Endothelial cell of umbilical vein (primary cell): Measurements from ENCODE around the gene CYP26A1. TPM values are rescaled to one million over a fixed set of nuclear protein-coding genes. Genes with fewer than 3 reads are reported as not detected.

ENCODE experiments used
- BruUV-seq: library from RNA; stranded (reverse); fragments of 400-500 nt; replicated peaks from 2 replicates; lab custom pipeline; 2021; lab: Mats Ljungman, UMichigan
- CTCF ChIA-PET: fragments of 300-600, 350-600 bp; sonication (Branson Sonifier 250); formaldehyde crosslinking; loops from one replicate; lab custom pipeline; 2021; ENCODE audit warnings: antibody characterized with exemption, inconsistent platforms; lab: Charles Lee
- POLR2A ChIA-PET: fragments of 300-600, 350-600 bp; sonication (Branson Sonifier 250); formaldehyde crosslinking; loops from one replicate; lab custom pipeline; 2021; ENCODE audit warnings: antibody characterized with exemption, inconsistent platforms; lab: Charles Lee
- DNase-seq: peaks from one replicate; pipeline ENCODE4 v3.0.0-alpha.2; 2011; ENCODE audit warnings: low read depth, low spot score
- FAIRE-seq: peaks from 2 replicates; lab custom pipeline; 2011; peaks lifted over from hg19 to GRCh38; lab: Jason Lieb, UNC
- H2AFZ ChIP-seq: 2 replicates; pipeline ENCODE4 v1.6.0; 2012; ENCODE audit warnings: low read depth, low read length, control low read depth, inconsistent platforms
- H3K27ac ChIP-seq: 2 replicates; pipeline ENCODE4 v1.5.1; 2011; ENCODE audit warnings: low read depth, mild to moderate bottlenecking, control low read depth, low read length, moderate library complexity; ENCODE audit not compliant: insufficient read depth
- H3K27me3 ChIP-seq, 2 experiments: 2 replicates each; pipeline versions ENCODE4 v1.6.0 to v1.6.1; 2011; ENCODE audit warnings: low read length in 2 of 2, mixed read lengths in 1 of 2; ENCODE audit not compliant: control insufficient read depth in 2 of 2, insufficient read depth in 2 of 2
- H3K36me3 ChIP-seq, 2 experiments: 2 replicates in 1 of 2; 3 replicates in 1 of 2; pipeline ENCODE4 v1.5.1; 2011; ENCODE audit warnings: low read length in 2 of 2, mild to moderate bottlenecking in 1 of 2, moderate library complexity in 1 of 2; ENCODE audit not compliant: control insufficient read depth in 2 of 2, insufficient read depth in 2 of 2; ENCODE audit errors: extremely low read depth in 1 of 2
- H3K4me1 ChIP-seq: 3 replicates; pipeline ENCODE4 v1.5.1; 2011; ENCODE audit warnings: mild to moderate bottlenecking, low read length; ENCODE audit not compliant: control insufficient read depth, insufficient read depth; ENCODE audit errors: extremely low read depth
- H3K4me2 ChIP-seq: 2 replicates; pipeline ENCODE4 v1.6.1; 2011; ENCODE audit warnings: low read length, control low read depth, mixed read lengths; ENCODE audit not compliant: insufficient read depth
- H3K4me3 ChIP-seq, 3 experiments: fragments of 200-600 bp in 1 of 3; sonication (generic), shearing (Covaris generic) in 1 of 3; replicated peaks in 1 of 3; 2 replicates each; pipeline ENCODE4 v1.5.1; 2011 to 2016; ENCODE audit warnings: control low read depth in 3 of 3, low read length in 3 of 3, mild to moderate bottlenecking in 2 of 3, inconsistent platforms in 1 of 3, low read depth in 1 of 3, moderate library complexity in 1 of 3; ENCODE audit not compliant: insufficient read depth in 1 of 3
- H3K79me2 ChIP-seq: 2 replicates; pipeline ENCODE4 v1.6.0; 2012; ENCODE audit warnings: low read length, inconsistent platforms; ENCODE audit not compliant: control insufficient read depth, insufficient read depth
- H3K9ac ChIP-seq: replicated peaks from 2 replicates; pipeline ENCODE3; 2011; ENCODE audit warnings: low read length, control low read depth; ENCODE audit not compliant: insufficient read depth; ENCODE audit errors: extremely low read depth
- H3K9me1 ChIP-seq: replicated peaks from 3 replicates; pipeline ENCODE4 v1.6.0; 2011; ENCODE audit warnings: mild to moderate bottlenecking, low read length; ENCODE audit not compliant: control insufficient read depth, insufficient read depth; ENCODE audit errors: extremely low read depth
- H3K9me3 ChIP-seq: replicated peaks from 2 replicates; pipeline ENCODE4 v1.5.1; 2012; ENCODE audit warnings: low read length, inconsistent platforms; ENCODE audit not compliant: control insufficient read depth, insufficient read depth
- H4K20me1 ChIP-seq: replicated peaks from 2 replicates; pipeline ENCODE3; 2011; ENCODE audit warnings: mild to moderate bottlenecking, low read length; ENCODE audit not compliant: control insufficient read depth, insufficient read depth; ENCODE audit errors: extremely low read depth
- CTCF ChIP-seq, 2 donors: IDR thresholded peaks; 1 replicate in 1 of 2; 2 replicates in 1 of 2; pipeline ENCODE4 v1.5.1; 2011; ENCODE audit warnings: low read length in 2 of 2, mild to moderate bottlenecking in 2 of 2, moderate library complexity in 2 of 2, control low read depth in 1 of 2, inconsistent platforms in 1 of 2, low read depth in 1 of 2; ENCODE audit not compliant: insufficient read depth in 1 of 2; ENCODE audit errors: extremely low read depth in 1 of 2
- EZH2 ChIP-seq: IDR thresholded peaks from 2 replicates; pipeline ENCODE4 v1.6.1; 2012; ENCODE audit warnings: borderline replicate concordance, low read depth, mild to moderate bottlenecking, moderate library complexity, low read length, inconsistent platforms; ENCODE audit not compliant: severe bottlenecking
- FOS ChIP-seq: IDR thresholded peaks from 2 replicates; pipeline ENCODE4 v1.6.1; 2011; ENCODE audit warnings: mild to moderate bottlenecking, low read length, moderate library complexity, borderline replicate concordance; ENCODE audit not compliant: insufficient read depth
- JUN ChIP-seq: IDR thresholded peaks from 2 replicates; pipeline ENCODE4 v1.6.1; 2011; ENCODE audit warnings: borderline replicate concordance, low read depth; ENCODE audit not compliant: insufficient read length, insufficient read depth
- MAX ChIP-seq: IDR thresholded peaks from 2 replicates; pipeline ENCODE4 v1.6.1; 2011; ENCODE audit not compliant: insufficient read depth, insufficient read length
- POLR2AphosphoS5 ChIP-seq: IDR thresholded peaks from 2 replicates; pipeline ENCODE4 v1.6.1; 2012; ENCODE audit warnings: low read depth, mild to moderate bottlenecking, control low read depth, low read length, moderate library complexity; ENCODE audit not compliant: insufficient read depth
- dilution Hi-C: fragments of 300-500 bp; cut with MboI; formaldehyde crosslinking; loops from one replicate; pipeline ENCODE4 v1.15.0; 2019; ENCODE audit warnings: low sequenced_read_pairs; ENCODE audit not compliant: extremely low pct_ligation_motif_present
- intact Hi-C: fragments of 100-400 bp; cut with micrococcal nuclease; formaldehyde crosslinking; loops from one replicate; pipeline ENCODE4 v1.10.0; 2022
- polyA plus RNA-seq, 4 experiments: library from polyadenylated mRNA; depleted of rRNA in 3 of 4; stranded (reverse) in 3 of 4; unstranded in 1 of 4; fragments of >200 nt; gene quantifications; 2 replicates each; pipeline versions ENCODE4 v1.2.1 to v1.2.3, GENCODE V29; 2011 to 2012; ENCODE audit warnings: missing spikeins in 1 of 4
- total RNA-seq: library from RNA; stranded (reverse); gene quantifications from 2 replicates; pipeline ENCODE4 v1.2.3, GENCODE V29; 2021

CYP26A1 gene
- total and polyA plus RNA-seq, 2 donors (not counting 3 experiments of a cell fraction or from before 2014, with no cell fraction given), result 0.95 to 4.4 TPM

GRCh38 chr10:93097386-93097785, 23.7 kb downstream of the CYP26A1 start:
- Histone ChIP-seq H3K4me1 (no peaks in the 10 kb centered on the region), H2AFZ (no peak overlapping the region), H3K9ac (no peak overlapping the region), H3K9me1 (no peaks in the 10 kb centered on the region), H3K4me3 (no peak overlapping the region), H3K36me3 (no peaks in the 10 kb centered on the region), H3K79me2 (no peaks in the 10 kb centered on the region), H4K20me1 (no peaks in the 10 kb centered on the region), H3K4me2 (no peak overlapping the region), H3K27me3 (peaks cover 0 to 2% of the 10 kb centered on the region in 2 experiments), H3K9me3 (no peaks in the 10 kb centered on the region), H3K27ac (no peak overlapping the region)
- intact Hi-C loops (no loop called here), dilution Hi-C loops (no loop called here)
- no peak for FAIRE-seq
- ChIA-PET POLR2A (no interaction called here), CTCF (interaction anchor here (1.0 to 1.4 kb wide), 4 partner anchors 8 to 161 kb away, joined by 3 to 4 read pairs (median 3); no protein-coding TSS in a partner anchor)
- DNase-seq, result no peak
- BruUV-seq, result no TSS peak
- no peak for TF ChIP-seq POLR2AphosphoS5
- TF ChIP-seq MAX, result no peak
- TF ChIP-seq FOS, result no peak
- TF ChIP-seq EZH2, result no peak
- no peak for TF ChIP-seq JUN
- TF ChIP-seq CTCF (IDR thresholded peaks at IDR 0.05; ENCODE audit: extremely low read depth in 1 of 2, insufficient read depth in 1 of 2, low read depth in 1 of 2, low read length in 2 of 2), result no peak
